HG03432 (cell line): Measurements from ENCODE around the gene GALNT16.
A peak's percentile ranks its signal among the peaks of the same experiment; 100 is the strongest.
"Not testable (repeated sequence)": the region's sequence is repeated elsewhere in the genome, so short reads cannot be mapped to it uniquely, and the experiment has no call there.

Experiments used
- ATAC-seq: cut with Tn5 transposase; IDR thresholded peaks from one replicate; pipeline ENCODE4 v1.9.1; 2021; ENCODE audit warnings: mild to moderate bottlenecking, moderate library complexity; ENCODE audit not compliant: unreplicated experiment

Gene GALNT16

DNA sequence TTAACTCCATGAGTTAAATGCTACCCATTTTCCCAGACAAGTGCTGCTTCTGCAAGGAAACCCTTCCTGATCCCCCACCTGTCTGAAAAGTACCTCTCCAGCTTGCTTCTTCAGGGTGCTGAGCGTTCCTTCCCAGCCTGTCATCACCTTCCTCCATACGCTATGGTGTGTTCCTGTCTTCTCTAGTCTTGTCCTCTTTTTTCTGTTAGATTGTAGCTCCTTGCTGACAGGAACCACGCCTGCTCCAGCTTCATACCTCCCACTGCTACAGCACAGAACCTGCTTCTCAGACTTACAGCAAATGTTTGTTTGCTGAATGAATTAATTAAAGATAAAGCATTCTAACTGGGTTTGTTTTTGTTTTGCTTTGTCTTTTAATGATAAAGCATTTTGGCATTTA lies 99.0 kb downstream of the GALNT16 start:
- no peak for ATAC-seq

DNA sequence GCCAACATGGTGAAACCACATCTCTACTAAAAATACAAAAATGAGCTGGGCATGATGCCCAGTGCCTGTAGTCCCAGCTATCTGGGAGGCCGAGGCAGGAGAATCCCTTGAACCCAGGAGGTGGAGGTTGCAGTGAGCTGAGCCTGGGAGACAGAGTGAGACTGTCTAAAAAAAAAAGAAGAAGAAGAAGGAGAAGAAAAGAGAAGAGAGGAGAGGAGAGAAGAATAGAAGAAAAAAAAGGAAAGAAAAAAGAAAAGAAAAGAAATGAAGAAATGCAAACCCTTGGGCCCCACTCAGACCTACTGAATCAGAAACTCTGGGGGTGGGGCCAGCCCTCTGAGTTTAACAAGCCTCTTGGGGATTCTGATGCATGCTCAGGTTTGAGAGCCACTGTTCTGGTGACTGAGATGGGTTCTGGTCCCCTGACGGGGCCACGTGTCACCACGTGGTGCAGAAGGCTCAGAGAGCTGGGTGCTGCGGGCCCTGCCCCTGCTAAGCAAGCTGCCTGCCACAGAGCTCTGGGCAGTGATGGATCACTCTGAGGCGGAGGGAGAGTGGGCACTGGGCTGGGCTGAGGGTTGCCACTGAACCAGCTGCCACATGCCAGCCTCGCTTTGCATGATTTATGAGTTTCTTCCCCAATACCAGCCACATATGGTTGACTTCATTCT lies 100.6 kb downstream of the GALNT16 start:
- peak; percentile 48 for ATAC-seq

DNA sequence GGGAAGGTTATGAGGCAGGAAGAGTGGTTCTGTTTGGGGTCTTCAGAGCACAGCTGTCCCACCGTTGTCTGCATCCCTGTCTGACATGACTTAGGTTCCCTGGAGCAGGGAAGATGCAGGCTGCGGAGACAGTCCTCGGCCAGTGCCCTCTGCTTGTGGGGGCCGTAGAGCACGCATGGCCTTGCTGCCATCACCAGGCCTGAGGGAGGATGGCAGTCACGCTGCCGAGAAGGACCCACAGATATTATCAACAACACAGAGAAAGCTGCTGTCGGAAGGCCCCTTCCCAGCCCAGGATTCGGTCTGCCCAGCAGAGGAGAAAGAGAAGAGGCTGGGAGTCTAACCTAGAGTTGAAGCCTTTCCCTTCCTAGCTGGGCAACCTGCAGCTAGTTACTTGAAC lies 103.1 kb downstream of the GALNT16 start:
- ATAC-seq = no peak

DNA sequence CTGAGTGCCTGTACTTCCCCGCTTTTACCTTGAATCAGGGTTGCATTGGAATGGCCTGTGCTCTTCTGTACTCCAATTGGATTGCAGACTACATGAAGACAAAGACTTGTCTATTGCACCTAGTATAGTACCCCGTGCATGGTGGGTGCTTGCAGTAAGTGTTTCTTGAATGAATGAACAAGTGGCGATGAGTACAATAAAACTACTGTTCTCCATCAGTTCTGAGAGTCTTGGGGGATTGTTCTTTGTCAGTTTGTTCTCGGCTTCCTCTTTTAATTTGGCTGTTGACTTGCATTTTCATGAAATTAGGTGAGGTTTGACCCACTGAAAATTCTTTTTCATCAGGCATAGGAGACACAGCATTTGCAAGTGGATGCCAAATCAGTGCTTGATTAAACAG lies 104.0 kb downstream of the GALNT16 start:
- no peak for ATAC-seq

DNA sequence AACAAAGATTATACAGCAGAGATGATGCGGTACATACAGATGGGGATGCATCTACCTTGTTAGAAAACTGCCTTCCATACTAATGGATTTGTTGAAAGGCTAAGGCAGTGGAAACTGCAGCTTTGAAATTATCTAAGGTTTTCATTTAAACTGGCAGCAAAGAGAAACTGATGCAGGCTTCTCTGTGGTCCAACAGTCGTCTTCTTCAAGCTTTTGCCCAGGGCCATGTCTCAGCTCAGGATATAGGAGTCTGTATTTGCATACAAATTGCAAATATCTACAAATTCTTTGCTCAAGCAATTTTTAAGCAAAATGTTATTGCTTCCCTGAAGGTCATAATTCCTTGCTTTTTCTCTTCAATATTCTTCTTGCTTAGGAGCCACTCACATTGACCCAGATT lies 104.4 kb downstream of the GALNT16 start:
- no peak for ATAC-seq

DNA sequence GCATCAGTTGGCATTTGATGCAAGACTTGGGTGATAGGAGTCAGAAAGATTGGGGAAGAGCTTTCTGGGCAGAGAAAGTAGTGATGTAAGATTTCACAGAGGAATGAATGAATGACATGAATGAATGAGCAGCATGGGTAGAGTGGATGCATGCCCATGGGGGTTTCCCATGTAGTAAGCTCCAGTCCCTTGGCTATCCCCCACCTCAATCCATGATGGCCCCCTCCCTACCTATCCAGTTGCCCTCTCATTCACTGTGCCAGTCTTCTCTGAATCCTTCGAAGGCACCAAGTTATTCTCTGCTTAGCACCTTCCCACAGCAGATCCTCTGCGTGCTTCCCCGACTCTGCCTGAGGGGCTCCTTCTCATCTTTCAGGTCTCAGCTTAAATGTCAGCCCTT lies 106.1 kb downstream of the GALNT16 start:
- ATAC-seq = no peak

DNA sequence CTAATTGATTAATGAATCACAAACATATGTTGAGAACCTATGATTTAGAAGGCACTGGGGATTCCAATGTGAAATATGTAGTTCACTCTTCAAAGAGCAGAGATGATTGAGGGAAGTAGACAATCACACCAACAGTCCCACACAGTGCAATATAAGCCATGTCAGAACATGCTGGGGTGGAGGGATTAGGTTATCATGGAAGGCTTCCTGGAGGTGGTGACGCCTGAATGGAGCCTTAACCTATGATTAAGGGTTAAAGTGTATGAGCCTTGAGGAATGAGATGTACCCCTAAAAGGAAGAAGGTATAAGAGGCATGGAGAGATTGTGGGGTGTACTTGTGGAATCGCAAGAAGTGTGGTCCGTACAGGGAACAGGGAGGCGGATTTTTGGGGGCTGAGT lies 106.8 kb downstream of the GALNT16 start:
- no peak for ATAC-seq

DNA sequence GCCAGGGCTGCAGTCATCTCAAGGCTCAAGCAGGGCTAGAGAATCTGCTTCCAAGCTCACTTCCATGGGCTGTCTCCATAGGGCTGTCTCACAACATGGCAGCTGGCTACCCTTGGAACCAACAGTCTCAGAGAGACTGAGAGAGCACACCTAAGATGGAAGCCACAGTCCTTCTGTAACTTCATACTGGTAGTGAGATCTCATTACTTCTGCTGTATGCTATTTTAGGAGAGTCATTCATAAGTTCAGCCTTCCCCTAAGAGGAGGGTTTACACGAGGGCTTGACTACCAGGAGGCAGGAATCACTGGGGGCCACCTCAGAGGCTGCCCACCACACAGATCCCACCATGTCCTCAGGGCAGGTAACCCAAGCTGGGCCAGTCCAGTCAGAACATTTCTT lies 108.4 kb downstream of the GALNT16 start:
- ATAC-seq = no peak

DNA sequence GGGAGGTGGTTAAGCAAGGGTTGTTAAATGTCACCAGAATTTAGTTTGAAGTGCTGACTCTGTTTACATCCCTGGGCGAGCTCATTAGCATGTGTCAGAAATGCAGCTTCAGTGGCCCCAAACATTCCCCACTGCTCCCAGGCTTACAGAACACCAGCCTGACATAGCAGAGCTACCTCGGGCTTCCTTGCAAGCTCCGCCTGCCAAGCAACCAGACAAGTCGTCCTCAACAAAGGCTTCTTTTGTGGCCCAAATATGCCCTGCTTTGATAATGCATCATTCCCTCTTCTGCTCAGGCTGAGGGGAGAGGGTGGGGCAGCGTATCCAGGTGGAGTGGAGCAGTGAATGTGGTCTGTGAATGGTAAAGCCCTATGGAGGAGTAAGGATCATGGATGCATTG lies 110.1 kb downstream of the GALNT16 start:
- no peak for ATAC-seq

DNA sequence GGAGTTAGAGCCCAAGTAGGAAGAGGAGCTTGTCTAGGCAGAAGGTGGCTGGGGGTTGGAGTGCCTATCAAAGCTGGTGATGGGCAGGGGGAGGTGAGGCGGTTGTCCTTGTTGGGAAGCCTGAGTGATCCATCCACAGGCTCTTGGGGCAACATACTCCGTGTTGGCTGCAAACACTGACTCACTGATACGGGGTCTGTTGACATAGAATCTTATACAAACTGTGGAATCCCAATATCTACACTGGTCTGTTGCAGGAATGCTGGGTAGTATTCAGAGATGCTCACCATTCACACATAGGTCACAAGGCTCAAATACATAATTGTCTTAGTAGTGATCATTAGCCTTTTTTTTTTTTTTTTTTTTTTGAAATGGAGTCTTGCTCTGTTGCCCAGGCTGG lies 112.2 kb downstream of the GALNT16 start:
- ATAC-seq = no peak

DNA sequence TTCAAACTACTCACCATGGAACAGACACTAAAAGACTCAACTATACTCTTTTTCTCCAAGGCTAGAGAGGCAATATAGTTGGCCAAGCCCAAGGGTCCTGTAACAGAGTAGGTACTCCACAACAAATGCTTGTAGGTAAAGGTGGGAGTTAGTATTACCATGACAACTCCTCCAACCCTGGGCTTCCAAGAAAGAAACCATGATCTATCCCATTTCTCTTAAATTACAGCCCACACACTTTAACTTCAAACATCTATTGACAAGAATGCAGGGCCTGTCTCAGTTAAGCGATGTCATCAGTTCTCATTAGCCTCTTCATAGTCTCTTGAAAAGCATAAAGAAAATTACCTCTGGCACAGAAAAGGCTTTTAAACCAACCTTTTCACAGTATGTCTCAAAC lies 113.1 kb downstream of the GALNT16 start:
- no peak for ATAC-seq

DNA sequence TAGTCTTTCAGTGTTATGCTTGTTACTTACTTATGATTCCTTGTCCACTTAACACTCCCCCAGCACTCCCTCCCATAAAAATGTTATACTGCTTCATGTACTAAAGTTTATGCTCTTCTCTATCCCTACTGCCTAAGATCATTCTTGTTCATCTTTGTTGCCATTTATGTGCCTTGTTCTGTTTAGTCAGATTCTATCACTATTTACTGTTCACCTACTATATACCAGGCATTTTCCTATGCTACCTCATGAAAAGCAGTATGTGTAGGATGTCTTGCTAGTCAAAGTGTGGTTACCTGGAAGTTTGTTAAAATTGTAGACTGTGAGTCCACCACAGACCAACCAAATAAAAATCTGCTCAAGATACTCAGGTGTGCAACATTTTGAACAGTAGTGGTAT lies 114.3 kb downstream of the GALNT16 start:
- no peak for ATAC-seq

DNA sequence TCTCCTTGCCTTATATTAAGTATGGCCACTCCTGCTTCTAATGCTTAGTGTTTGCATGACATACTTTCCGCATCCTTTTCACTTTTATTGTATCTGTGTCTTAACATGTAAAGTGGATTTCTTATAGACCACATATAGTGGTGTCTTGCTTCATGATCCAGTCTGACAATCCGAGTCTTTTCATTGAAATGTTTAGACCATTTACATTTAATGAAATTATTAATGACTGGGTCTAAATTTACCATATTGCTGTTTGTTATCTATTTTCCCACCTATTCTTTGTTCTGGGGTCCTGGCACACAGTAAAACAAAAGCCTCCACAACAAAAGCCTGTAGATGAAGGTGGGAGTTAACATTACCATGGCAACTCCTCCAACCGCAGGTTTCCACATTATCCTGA lies 115.2 kb downstream of the GALNT16 start:
- no peak for ATAC-seq

DNA sequence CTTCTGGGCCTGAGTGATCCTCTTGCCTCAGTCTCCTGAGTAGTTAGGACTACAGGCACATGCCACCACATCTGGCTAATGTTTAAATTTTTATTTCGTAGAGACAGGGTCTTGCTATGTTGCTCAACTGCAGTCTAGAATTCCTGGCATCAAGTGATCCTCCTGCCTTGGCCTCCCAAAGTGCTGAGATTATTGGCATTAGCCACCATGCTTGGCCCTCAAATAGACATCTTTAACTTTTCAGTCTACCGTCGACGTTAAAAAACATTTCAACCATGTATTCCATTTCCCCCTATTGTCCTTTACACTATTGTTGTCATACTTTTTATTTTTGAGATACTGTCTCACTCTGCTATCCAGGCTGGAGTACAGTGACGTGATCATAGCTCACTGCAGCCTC lies 115.8 kb downstream of the GALNT16 start:
- no peak for ATAC-seq

DNA sequence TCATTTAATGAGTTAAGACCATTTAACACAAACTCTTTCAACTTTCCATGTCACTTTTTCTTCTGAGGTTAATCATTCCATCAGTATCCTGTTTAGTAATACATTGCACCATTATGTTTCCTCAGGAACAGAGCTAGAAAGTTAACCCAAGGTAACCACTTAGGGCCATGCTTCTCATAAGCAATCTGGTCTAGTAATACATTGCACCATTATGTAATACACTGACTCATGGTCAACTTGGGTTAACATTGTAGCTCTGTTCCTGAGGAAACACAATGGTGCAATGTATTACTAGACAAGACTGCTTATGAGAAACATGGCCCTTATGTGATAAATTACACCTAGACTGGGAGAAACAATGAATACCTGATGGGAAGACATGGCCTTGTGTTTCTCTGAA lies 116.5 kb downstream of the GALNT16 start:
- ATAC-seq = no peak

DNA sequence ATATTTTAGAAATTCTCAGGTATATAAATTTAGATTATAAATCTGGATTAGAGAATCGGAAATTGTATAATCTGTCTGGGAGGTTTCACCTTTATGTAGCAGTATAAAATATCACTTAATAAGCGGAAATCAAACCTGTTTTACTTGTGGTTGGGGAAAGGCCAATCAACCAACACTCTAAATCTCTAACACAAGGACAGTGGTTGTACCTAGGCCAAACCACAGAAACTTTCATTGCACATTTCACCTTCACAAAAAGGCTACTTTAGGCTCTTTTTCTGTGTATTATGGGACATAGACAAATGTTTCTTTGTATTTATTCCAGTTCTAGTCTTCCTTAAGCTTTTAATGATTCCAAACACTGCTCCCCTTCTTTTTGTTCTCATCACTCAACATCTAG lies 118.3 kb downstream of the GALNT16 start:
- no peak for ATAC-seq

DNA sequence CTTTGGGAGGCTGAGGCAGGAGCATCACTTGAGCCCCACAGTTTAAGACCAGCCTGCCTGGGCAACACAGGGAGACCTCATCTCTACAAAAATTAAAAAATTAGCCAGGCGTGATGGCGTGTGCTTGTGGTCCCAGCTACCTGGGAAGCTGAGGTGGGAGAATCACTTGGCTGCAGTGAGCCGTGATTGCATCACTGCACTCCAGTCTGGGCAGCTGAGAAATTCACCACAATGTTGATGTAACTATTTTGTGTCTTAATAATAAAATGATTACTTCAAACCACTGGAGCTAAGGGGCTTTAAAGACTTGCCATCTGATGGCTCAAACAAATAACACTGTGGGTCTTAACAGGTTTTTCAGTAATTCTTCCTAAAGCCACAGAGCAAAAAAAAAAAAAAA lies 127.4 kb downstream of the GALNT16 start:
- ATAC-seq = no peak

DNA sequence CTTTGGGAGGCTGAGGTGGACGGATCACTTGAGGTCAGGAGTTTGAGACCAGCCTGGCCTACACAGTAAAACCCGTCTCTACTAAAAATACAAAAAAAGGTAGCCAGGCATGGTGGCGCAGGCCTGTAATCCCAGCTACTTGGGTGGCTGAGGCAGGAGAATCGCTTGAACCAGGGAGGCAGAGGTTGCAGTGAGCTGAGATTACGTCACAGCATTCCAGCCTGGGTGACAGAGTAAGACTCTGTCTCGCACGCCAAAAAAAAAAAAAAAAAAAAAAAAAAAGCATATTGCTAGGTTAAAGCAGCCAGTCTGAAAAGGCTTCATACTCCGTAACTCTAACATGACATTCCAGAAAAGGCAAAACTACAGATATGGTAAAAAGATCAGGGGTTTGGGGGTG lies 131.4 kb downstream of the GALNT16 start:
- ATAC-seq = not testable (repeated sequence)

DNA sequence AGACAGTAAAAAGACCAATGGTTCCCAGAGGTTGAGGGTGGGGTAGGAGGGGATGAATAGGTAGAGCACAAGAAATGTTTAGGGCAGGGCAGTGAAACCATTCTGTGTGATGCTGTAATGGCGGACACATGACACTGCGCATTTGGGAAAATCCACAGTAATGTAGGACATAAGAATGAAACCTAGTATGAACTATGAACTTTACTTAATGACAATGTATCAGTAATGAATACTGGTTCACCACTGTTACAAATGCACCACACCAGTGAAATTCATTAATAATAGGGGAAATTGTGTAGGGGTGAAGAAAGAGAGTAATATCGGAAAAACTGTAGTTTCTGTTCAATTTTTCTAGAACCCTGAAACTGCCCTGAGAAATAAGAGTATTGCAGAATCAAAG lies 132.5 kb downstream of the GALNT16 start:
- no peak for ATAC-seq

DNA sequence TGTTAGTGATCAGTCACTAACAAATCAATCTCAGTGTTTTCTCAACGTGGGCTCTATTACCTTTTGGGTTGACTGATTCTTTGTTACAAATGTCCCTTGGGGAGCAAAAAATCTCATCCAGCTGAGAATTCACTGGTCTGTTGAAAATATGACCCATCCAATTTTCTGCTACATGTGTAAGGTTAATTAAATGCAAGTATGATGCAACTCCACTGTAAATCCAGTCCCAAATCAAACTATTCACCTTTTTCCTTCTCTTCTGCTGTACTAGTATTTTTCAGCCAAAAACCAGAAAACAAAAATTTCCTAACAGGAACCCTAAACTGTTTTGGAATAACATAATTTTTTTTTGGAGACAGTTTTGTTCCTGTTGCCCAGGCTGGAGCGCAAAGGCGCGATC lies 136.0 kb downstream of the GALNT16 start:
- ATAC-seq = no peak

DNA sequence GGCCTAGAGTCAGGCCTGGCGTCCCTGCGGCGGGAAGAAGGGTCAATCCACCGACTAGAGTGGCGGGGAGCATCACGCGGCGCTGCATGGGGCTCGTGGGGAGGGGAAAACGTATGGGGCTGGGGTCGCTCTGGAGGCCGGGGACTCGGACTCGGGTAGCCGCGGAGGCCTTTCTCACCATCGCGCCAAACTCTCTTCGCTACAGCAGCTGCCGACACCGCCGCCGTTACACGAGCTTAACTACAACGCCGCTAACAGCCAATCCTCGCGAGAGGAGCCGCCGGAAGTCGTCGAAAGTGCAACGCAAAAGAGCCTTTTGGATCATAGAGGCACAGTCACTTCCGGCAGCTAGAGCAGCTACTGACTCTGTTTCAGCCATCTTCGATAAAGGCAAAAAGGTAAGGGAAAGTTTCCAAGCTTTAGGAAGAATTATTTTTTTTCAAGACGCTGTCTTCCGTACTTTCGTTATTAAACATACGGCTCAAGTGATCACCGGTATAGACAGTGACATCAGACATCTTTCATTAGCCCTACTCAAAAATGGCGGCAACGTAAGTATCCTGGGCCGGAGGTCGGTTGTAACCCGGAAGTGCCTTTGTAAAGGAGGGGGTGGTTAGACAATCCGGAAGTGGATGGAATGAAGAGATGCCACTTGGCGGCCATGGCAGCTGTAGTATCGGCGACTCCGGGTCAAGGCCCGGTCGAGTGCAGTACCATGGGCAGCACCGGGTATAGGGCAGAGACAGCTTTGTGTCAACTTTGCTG lies 138.3 kb downstream of the GALNT16 start, which contains the start of the genes ERH and SLC39A9:
ERH (minus strand) TSS at position 247 of the 765 bp plus-strand sequence; CDS start at position 181, 66 bp downstream.
SLC39A9 (plus strand) TSS at position 640 of the 765 bp plus-strand sequence. CDS start 678 bp downstream, outside the sequence.
- ATAC-seq = peak; percentile 91

DNA sequence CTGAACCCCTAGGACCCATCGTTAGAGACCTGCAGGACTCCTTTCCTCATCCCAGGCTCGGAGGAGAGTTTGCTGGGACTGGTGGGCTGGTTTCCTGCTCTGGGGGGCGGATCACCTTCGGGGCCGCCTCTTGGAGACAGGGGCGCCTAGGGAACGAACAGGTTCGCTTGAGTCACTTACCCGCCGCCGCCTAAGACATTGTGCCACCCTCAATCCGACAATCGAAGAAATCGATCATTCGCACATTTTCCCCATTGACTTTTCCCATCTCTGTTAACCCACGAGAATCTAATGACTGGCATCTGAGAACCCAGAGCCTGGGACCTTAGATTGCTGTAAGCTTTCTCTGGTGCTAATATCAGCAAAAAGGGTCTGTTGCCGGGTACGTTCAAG lies 138.9 kb downstream of the GALNT16 start:
- peak; percentile 15 for ATAC-seq
